HEK293 (cell line): ENCODE data around the gene DCK.

Experiments used
- CTCF ChIA-PET: fragments of 350-600 bp; formaldehyde crosslinking; extraction: SDS; loops from one replicate; lab custom pipeline; 2021; ENCODE audit warnings: antibody characterized with exemption; lab: Yijun Ruan, JAX
- POLR2A ChIA-PET: fragments of 300-600 bp; formaldehyde crosslinking; extraction: SDS; loops from one replicate; lab custom pipeline; 2020; ENCODE audit warnings: antibody characterized with exemption, inconsistent platforms; lab: Yijun Ruan, JAX
- H3K27ac ChIP-seq: fragments of 200-500 bp; sonication (Bioruptor generic); 2 replicates; pipeline ENCODE4 v1.5.1; 2014; ENCODE audit warnings: low read depth, low read length, control low read depth, inconsistent platforms; ENCODE audit errors: extremely low read depth
- H3K36me3 ChIP-seq, 2 experiments: fragments of 200-500 bp in 1 of 2; sonication (Bioruptor generic) in 1 of 2; 1 replicate in 1 of 2; 2 replicates in 1 of 2; pipeline ENCODE4 v1.5.1; 2014 to 2017; ENCODE audit warnings: inconsistent platforms in 2 of 2, low read length in 2 of 2; ENCODE audit not compliant: control insufficient read depth in 2 of 2, insufficient read depth in 1 of 2
- H3K4me1 ChIP-seq: fragments of 200-500 bp; sonication (Bioruptor generic); 2 replicates; pipeline ENCODE4 v1.5.1; 2014; ENCODE audit warnings: mild to moderate bottlenecking, low read length, inconsistent platforms; ENCODE audit not compliant: control insufficient read depth, insufficient read depth
- H3K4me3 ChIP-seq: 2 replicates; pipeline ENCODE4 v1.5.1; 2011; ENCODE audit warnings: low read depth, mild to moderate bottlenecking, control low read depth, low read length, moderate library complexity
- H3K9me3 ChIP-seq: fragments of 200-500 bp; sonication (Bioruptor generic); 2 replicates; pipeline ENCODE4 v1.5.1; 2014; ENCODE audit warnings: low read depth, low read length, inconsistent platforms; ENCODE audit not compliant: control insufficient read depth, insufficient read depth
- HOXA7 ChIP-seq: sonication (generic); formaldehyde crosslinking; IDR thresholded peaks from 2 replicates; pipeline ENCODE4 v1.8.1; 2022; ENCODE audit warnings: missing genetic modification reagents, borderline replicate concordance
- SCRT1 ChIP-seq: fragments of 450-650 bp; formaldehyde crosslinking; IDR thresholded peaks from 2 replicates; pipeline ENCODE4 v1.5.1; 2016; ENCODE audit warnings: missing biosample characterization, missing genetic modification characterization, borderline replicate concordance
- ZBTB10 ChIP-seq: fragments of 450-650 bp; formaldehyde crosslinking; IDR thresholded peaks from 2 replicates; pipeline ENCODE4 v1.5.1; 2016; ENCODE audit warnings: missing biosample characterization, missing genetic modification characterization
- ZBTB17 ChIP-seq: fragments of 450-650 bp; formaldehyde crosslinking; IDR thresholded peaks from 2 replicates; pipeline ENCODE4 v1.5.1; 2016; ENCODE audit warnings: missing biosample characterization, missing genetic modification characterization
- ZNF10 ChIP-seq: fragments of 450-650 bp; formaldehyde crosslinking; IDR thresholded peaks from 2 replicates; pipeline ENCODE4 v1.5.1; 2017; ENCODE audit warnings: missing biosample characterization, missing genetic modification characterization
- ZNF184 ChIP-seq: fragments of 450-650 bp; IDR thresholded peaks from 2 replicates; pipeline ENCODE4 v1.5.1; 2018; ENCODE audit warnings: missing biosample characterization, mild to moderate bottlenecking, missing genetic modification characterization
- ZNF211 ChIP-seq: fragments of 450-650 bp; formaldehyde crosslinking; IDR thresholded peaks from 2 replicates; pipeline ENCODE4 v1.5.1; 2016; ENCODE audit warnings: low read depth, missing biosample characterization, missing genetic modification characterization
- ZNF239 ChIP-seq: fragments of 450-650 bp; formaldehyde crosslinking; IDR thresholded peaks from 2 replicates; pipeline ENCODE4 v1.5.1; 2016; ENCODE audit warnings: missing biosample characterization, missing genetic modification characterization
- ZNF266 ChIP-seq: fragments of 450-650 bp; formaldehyde crosslinking; IDR thresholded peaks from 2 replicates; pipeline ENCODE4 v1.5.1; 2016; ENCODE audit warnings: missing biosample characterization, missing genetic modification characterization, low read depth
- ZNF513 ChIP-seq: fragments of 450-650 bp; IDR thresholded peaks from 2 replicates; pipeline ENCODE4 v1.5.1; 2018; ENCODE audit warnings: missing biosample characterization, missing genetic modification characterization
- ZNF558 ChIP-seq: fragments of 450-650 bp; formaldehyde crosslinking; IDR thresholded peaks from 2 replicates; pipeline ENCODE4 v1.5.1; 2016; ENCODE audit warnings: missing biosample characterization, missing genetic modification characterization
- ZNF561 ChIP-seq: fragments of 450-650 bp; IDR thresholded peaks from 2 replicates; pipeline ENCODE4 v1.5.1; 2018; ENCODE audit warnings: missing biosample characterization, missing genetic modification characterization, borderline replicate concordance
- ZNF785 ChIP-seq: fragments of 450-650 bp; formaldehyde crosslinking; IDR thresholded peaks from 2 replicates; pipeline ENCODE4 v1.5.1; 2016; ENCODE audit warnings: missing biosample characterization, missing genetic modification characterization
- ZSCAN5A ChIP-seq: fragments of 450-650 bp; formaldehyde crosslinking; IDR thresholded peaks from 2 replicates; pipeline ENCODE4 v1.5.1; 2016; ENCODE audit warnings: missing biosample characterization, missing genetic modification characterization
- TF ChIP-seq, protein P1 (sequence below): fragments of 450-650 bp; formaldehyde crosslinking; IDR thresholded peaks from 2 replicates; pipeline ENCODE4 v1.5.1; 2017; ENCODE audit warnings: missing biosample characterization, missing genetic modification characterization
- TF ChIP-seq, protein P2 (sequence below): fragments of 450-650 bp; formaldehyde crosslinking; IDR thresholded peaks from 2 replicates; pipeline ENCODE4 v1.5.1; 2016; ENCODE audit warnings: missing biosample characterization, missing genetic modification characterization
- TF ChIP-seq, protein P3 (sequence below): fragments of 450-650 bp; formaldehyde crosslinking; IDR thresholded peaks from 2 replicates; pipeline ENCODE4 v1.5.1; 2016; ENCODE audit warnings: missing biosample characterization, missing genetic modification characterization
- TF ChIP-seq, protein P4 (sequence below): IDR thresholded peaks from 2 replicates; pipeline ENCODE4 v1.6.1; 2011; ENCODE audit warnings: mild to moderate bottlenecking, low read depth, low read length, borderline replicate concordance
- TF ChIP-seq, protein P5 (sequence below): fragments of 450-650 bp; formaldehyde crosslinking; IDR thresholded peaks from 2 replicates; pipeline ENCODE4 v1.5.1; 2016; ENCODE audit warnings: missing biosample characterization, missing genetic modification characterization

The DCK gene

GRCh38 chr4:71062436-71062835 is 69.0 kb downstream of the DCK start:
- no peak overlapping the region for H3K4me3 ChIP-seq
- H3K36me3 ChIP-seq = no peaks in the 10 kb centered on the region
- no peaks in the 10 kb centered on the region for H3K9me3 ChIP-seq
- no peak overlapping the region for H3K27ac ChIP-seq
- ChIA-PET POLR2A (no interaction called here), CTCF (no interaction called here)
- no peak for TF ChIP-seq ZNF10 (tag by site-specific recombination)
- TF ChIP-seq ZNF558 (tag by site-specific recombination) = no peak
- H3K4me1 ChIP-seq = no peaks in the 10 kb centered on the region

- Histone ChIP-seq H3K9me3 (no peaks in the 10 kb centered on the region), H3K4me1 (no peaks in the 10 kb centered on the region), H3K4me3 (no peak overlapping the region), H3K27ac (no peak overlapping the region), H3K36me3 (no peaks in the 10 kb centered on the region)
- CTCF ChIA-PET = no interaction called here
- POLR2A ChIA-PET = no interaction called here
- TF ChIP-seq ZNF266 (tag by site-specific recombination) (no peak), ZNF184 (no peak), ZNF561 (tag by site-specific recombination) (no peak), ZNF513 (tag by site-specific recombination) (no peak), ZBTB17 (no peak), ZNF239 (tag by site-specific recombination) (no peak), SCRT1 (no peak), ZSCAN5A (tag by site-specific recombination) (no peak), ZNF785 (no peak), ZNF211 (tag by site-specific recombination) (no peak), ZBTB10 (tag by site-specific recombination) (no peak), HOXA7 (CRISPR knock-in tag) (no peak)
- TF ChIP-seq, protein P1, sequence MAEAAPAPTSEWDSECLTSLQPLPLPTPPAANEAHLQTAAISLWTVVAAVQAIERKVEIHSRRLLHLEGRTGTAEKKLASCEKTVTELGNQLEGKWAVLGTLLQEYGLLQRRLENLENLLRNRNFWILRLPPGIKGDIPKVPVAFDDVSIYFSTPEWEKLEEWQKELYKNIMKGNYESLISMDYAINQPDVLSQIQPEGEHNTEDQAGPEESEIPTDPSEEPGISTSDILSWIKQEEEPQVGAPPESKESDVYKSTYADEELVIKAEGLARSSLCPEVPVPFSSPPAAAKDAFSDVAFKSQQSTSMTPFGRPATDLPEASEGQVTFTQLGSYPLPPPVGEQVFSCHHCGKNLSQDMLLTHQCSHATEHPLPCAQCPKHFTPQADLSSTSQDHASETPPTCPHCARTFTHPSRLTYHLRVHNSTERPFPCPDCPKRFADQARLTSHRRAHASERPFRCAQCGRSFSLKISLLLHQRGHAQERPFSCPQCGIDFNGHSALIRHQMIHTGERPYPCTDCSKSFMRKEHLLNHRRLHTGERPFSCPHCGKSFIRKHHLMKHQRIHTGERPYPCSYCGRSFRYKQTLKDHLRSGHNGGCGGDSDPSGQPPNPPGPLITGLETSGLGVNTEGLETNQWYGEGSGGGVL (tag by site-specific recombination) = no peak
- TF ChIP-seq, protein P2, sequence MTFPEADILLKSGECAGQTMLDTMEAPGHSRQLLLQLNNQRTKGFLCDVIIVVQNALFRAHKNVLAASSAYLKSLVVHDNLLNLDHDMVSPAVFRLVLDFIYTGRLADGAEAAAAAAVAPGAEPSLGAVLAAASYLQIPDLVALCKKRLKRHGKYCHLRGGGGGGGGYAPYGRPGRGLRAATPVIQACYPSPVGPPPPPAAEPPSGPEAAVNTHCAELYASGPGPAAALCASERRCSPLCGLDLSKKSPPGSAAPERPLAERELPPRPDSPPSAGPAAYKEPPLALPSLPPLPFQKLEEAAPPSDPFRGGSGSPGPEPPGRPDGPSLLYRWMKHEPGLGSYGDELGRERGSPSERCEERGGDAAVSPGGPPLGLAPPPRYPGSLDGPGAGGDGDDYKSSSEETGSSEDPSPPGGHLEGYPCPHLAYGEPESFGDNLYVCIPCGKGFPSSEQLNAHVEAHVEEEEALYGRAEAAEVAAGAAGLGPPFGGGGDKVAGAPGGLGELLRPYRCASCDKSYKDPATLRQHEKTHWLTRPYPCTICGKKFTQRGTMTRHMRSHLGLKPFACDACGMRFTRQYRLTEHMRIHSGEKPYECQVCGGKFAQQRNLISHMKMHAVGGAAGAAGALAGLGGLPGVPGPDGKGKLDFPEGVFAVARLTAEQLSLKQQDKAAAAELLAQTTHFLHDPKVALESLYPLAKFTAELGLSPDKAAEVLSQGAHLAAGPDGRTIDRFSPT (tag by site-specific recombination) = no peak
- TF ChIP-seq, protein P3, sequence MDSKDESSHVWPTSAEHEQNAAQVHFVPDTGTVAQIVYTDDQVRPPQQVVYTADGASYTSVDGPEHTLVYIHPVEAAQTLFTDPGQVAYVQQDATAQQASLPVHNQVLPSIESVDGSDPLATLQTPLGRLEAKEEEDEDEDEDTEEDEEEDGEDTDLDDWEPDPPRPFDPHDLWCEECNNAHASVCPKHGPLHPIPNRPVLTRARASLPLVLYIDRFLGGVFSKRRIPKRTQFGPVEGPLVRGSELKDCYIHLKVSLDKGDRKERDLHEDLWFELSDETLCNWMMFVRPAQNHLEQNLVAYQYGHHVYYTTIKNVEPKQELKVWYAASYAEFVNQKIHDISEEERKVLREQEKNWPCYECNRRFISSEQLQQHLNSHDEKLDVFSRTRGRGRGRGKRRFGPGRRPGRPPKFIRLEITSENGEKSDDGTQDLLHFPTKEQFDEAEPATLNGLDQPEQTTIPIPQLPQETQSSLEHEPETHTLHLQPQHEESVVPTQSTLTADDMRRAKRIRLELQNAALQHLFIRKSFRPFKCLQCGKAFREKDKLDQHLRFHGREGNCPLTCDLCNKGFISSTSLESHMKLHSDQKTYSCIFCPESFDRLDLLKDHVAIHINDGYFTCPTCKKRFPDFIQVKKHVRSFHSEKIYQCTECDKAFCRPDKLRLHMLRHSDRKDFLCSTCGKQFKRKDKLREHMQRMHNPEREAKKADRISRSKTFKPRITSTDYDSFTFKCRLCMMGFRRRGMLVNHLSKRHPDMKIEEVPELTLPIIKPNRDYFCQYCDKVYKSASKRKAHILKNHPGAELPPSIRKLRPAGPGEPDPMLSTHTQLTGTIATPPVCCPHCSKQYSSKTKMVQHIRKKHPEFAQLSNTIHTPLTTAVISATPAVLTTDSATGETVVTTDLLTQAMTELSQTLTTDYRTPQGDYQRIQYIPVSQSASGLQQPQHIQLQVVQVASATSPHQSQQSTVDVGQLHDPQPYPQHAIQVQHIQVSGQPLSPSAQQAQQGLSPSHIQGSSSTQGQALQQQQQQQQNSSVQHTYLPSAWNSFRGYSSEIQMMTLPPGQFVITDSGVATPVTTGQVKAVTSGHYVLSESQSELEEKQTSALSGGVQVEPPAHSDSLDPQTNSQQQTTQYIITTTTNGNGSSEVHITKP (tag by site-specific recombination) = no peak
- TF ChIP-seq, protein P4, sequence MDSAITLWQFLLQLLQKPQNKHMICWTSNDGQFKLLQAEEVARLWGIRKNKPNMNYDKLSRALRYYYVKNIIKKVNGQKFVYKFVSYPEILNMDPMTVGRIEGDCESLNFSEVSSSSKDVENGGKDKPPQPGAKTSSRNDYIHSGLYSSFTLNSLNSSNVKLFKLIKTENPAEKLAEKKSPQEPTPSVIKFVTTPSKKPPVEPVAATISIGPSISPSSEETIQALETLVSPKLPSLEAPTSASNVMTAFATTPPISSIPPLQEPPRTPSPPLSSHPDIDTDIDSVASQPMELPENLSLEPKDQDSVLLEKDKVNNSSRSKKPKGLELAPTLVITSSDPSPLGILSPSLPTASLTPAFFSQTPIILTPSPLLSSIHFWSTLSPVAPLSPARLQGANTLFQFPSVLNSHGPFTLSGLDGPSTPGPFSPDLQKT = no peak
- TF ChIP-seq, protein P5, sequence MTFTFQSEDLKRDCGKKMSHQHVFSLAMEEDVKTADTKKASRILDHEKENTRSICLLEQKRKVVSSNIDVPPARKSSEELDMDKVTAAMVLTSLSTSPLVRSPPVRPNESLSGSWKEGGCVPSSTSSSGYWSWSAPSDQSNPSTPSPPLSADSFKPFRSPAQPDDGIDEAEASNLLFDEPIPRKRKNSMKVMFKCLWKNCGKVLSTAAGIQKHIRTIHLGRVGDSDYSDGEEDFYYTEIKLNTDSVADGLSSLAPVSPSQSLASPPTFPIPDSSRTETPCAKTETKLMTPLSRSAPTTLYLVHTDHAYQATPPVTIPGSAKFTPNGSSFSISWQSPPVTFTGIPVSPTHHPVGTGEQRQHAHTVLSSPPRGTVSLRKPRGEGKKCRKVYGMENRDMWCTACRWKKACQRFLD (tag by site-specific recombination) = no peak
These were observed 70.3 kb downstream of the DCK start for GRCh38 chr4:71063711-71064110.
